Bronchial epithelial cell (primary cell): Measurements from ENCODE around the gene ATRIP. TPM values are rescaled to one million over a fixed set of nuclear protein-coding genes. Genes with fewer than 3 reads are reported as not detected.

Experiments used
- DNase-seq: peaks from one replicate; pipeline ENCODE4 v3.0.0-alpha.2; 2010; ENCODE audit warnings: low read depth
- FAIRE-seq: peaks from 2 replicates; lab custom pipeline; 2011; peaks lifted over from hg19 to GRCh38; lab: Jason Lieb, UNC
- H3K27me3 ChIP-seq: 2 replicates; pipeline ENCODE4 v1.5.1; 2011; ENCODE audit warnings: low read length; ENCODE audit not compliant: control insufficient read depth, insufficient read depth
- H3K36me3 ChIP-seq: 2 replicates; pipeline ENCODE4 v1.5.1; 2011; ENCODE audit warnings: low read length; ENCODE audit not compliant: control insufficient read depth, insufficient read depth
- H3K4me3 ChIP-seq: 2 replicates; pipeline ENCODE4 v1.5.1; 2011; ENCODE audit warnings: mild to moderate bottlenecking, low read depth, low read length, control low read depth
- CTCF ChIP-seq: IDR thresholded peaks from 2 replicates; pipeline ENCODE4 v1.5.1; 2011; ENCODE audit warnings: mild to moderate bottlenecking, moderate library complexity, low read length, control low read depth, inconsistent platforms; ENCODE audit not compliant: insufficient read depth, severe bottlenecking
- total RNA-seq: library from RNA; depleted of rRNA; stranded (reverse); fragments of >200 nt; gene quantifications from 2 replicates; pipeline ENCODE4 v1.2.1, GENCODE V29; 2014

The ATRIP gene
- total RNA-seq, 1 donor from 2014 or later: 5.5 TPM

- peak; percentile 72 for FAIRE-seq
- TF ChIP-seq CTCF: no peak
- no peak overlapping the region for H3K4me3 ChIP-seq
- no peak for DNase-seq
- peaks cover 23% of the 10 kb centered on the region for H3K36me3 ChIP-seq
- no peaks in the 10 kb centered on the region for H3K27me3 ChIP-seq
Measured at GRCh38 chr3:48426401-48426909, 20.1 kb upstream of the ATRIP start.

DNA sequence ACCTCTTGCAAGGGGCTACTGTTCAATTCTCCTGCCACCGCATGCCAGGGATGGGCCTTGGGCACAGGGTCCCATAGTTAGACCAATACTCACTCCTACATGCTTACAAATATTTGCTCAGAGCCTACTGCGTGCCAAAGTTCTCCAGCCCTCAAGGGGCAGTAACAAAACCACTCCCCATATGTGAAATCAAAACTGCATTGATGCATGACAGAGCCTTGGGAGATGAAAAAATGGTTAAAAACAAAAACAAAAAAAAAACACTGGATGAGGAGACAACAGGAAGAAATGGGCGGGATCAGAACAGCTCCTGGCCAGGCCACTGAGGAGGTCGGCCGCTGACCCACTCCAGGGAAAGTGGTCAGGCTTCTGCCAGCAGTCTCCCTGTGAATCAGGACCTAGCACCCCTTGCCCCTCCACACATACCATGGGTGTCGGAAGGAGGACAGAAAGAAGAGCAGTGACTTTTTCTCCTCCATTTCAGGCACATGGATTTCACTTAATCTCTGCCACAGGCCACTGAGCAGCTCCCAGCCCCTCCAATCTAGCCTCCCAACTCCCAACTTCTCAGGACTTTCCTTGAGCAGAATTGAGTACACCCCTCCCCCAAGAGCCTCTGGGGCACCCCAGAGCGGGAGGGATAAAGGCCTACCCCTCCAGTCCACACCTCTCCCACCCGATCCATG is 19.4 kb upstream of the ATRIP start:
- no peak for TF ChIP-seq CTCF
- FAIRE-seq (no peak), DNase-seq (no peak)
- H3K27me3 ChIP-seq: no peaks in the 10 kb centered on the region
- peaks cover 21% of the 10 kb centered on the region for H3K36me3 ChIP-seq
- peak overlapping the region; percentile 66 for H3K4me3 ChIP-seq

- Histone ChIP-seq H3K4me3 (peak overlapping the region; percentile 66), H3K27me3 (no peaks in the 10 kb centered on the region), H3K36me3 (peaks cover 17% of the 10 kb centered on the region)
- no peak for TF ChIP-seq CTCF
- DNase-seq: no peak
- no peak for FAIRE-seq
Measured at GRCh38 chr3:48427630-48427962, 18.9 kb upstream of the ATRIP start.

- H3K36me3 ChIP-seq: peaks cover 14% of the 10 kb centered on the region
- no peak for TF ChIP-seq CTCF
Measured at GRCh38 chr3:48428088-48428571, 18.4 kb upstream of the ATRIP start.

DNA sequence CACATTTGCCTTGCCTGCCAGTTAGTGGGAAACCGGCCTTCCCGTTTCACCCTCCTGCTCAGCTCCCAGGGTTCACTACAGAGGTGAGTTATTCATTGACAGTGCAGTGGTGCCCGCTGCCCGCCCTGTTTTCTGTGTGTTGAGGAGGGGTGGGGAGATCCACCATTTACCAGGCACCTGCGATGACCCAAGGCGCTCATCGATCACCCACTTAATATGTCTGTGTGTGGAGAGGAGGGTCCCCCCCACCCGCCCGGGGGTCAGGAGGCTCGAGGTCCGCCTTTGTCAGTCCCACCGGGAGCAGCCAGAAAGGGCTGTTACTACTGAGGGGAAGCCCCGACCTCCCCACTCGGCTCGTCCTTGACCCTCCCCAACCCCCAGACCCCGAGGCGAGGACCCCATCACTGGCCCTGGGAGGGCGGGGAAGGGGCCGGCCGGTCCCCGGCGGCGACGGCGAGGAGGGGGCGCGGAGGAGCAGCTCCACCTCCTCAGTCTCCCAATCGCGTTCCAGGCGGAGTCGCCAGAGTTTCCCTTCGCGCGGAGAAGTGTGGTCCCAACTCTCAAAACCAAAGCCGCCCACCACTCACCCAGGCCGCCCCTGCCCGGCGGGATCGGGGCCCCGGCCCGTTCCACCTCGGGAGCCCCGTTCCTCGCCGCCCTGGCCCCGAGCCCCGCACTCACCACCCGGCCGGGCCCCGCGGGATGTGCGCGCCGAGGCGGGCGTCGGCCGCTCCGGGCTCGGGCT is 17.8 kb upstream of the ATRIP start:
- Histone ChIP-seq H3K36me3 (peaks cover 9% of the 10 kb centered on the region), H3K4me3 (peak overlapping the region; percentile 66), H3K27me3 (no peaks in the 10 kb centered on the region)
- DNase-seq (no peak), FAIRE-seq (no peak)
- no peak for TF ChIP-seq CTCF

More at GRCh38 chr3:48428088-48428571, 18.4 kb upstream of the ATRIP start:
- Histone ChIP-seq H3K4me3 (peak overlapping the region; percentile 66), H3K27me3 (no peaks in the 10 kb centered on the region)
- FAIRE-seq: no peak
- no peak for DNase-seq
